IMR-90 (cell line): ENCODE results near the gene SYNPO.

Experiments
- BHLHE40 ChIP-seq: fragments of 150-350 bp; IDR thresholded peaks from 2 replicates; pipeline ENCODE4 v1.6.1; 2016; ENCODE audit warnings: mild to moderate bottlenecking, low read depth, low read length
- CEBPB ChIP-seq: IDR thresholded peaks from 2 replicates; pipeline ENCODE4 v1.6.1; 2012; ENCODE audit warnings: low read depth, low read length, improper control_type of control experiment
- CTCF ChIP-seq: conservative IDR thresholded peaks from 2 replicates; pipeline ENCODE4 v1.5.1; 2012; ENCODE audit warnings: mild to moderate bottlenecking, low read depth, low read length, improper control_type of control experiment
- FOS ChIP-seq: fragments of 150-350 bp; IDR thresholded peaks from 2 replicates; pipeline ENCODE4 v1.6.1; 2016; ENCODE audit warnings: low read depth, low read length
- MAFK ChIP-seq: IDR thresholded peaks from 2 replicates; pipeline ENCODE4 v1.6.1; 2012; ENCODE audit warnings: low read depth, low read length, improper control_type of control experiment
- MAZ ChIP-seq: IDR thresholded peaks from 2 replicates; pipeline ENCODE4 v1.6.1; 2012; ENCODE audit warnings: low read depth, mild to moderate bottlenecking, low read length, improper control_type of control experiment, moderate library complexity, borderline replicate concordance
- MXI1 ChIP-seq: IDR thresholded peaks from 2 replicates; pipeline ENCODE4 v1.6.1; 2012; ENCODE audit warnings: low read depth, mild to moderate bottlenecking, low read length, moderate library complexity, borderline replicate concordance
- NFE2L2 ChIP-seq: fragments of 150-350 bp; IDR thresholded peaks from 2 replicates; pipeline ENCODE4 v1.6.1; 2016; ENCODE audit warnings: low read depth, mild to moderate bottlenecking, low read length
- POLR2A ChIP-seq: IDR thresholded peaks from 2 replicates; pipeline ENCODE4 v1.6.1; 2012; ENCODE audit warnings: mild to moderate bottlenecking, low read depth, low read length
- RAD21 ChIP-seq: IDR thresholded peaks from 2 replicates; pipeline ENCODE4 v1.6.1; 2012; ENCODE audit warnings: low read length, improper control_type of control experiment
- RCOR1 ChIP-seq: IDR thresholded peaks from 2 replicates; pipeline ENCODE4 v1.6.1; 2012; ENCODE audit warnings: mild to moderate bottlenecking, low read length, improper control_type of control experiment; ENCODE audit not compliant: insufficient replicate concordance
- RFX5 ChIP-seq: IDR thresholded peaks from 2 replicates; pipeline ENCODE4 v1.8.0; 2012; ENCODE audit warnings: low read depth, mild to moderate bottlenecking, low read length, moderate library complexity
- SMC3 ChIP-seq: fragments of 150-350 bp; IDR thresholded peaks from 2 replicates; pipeline ENCODE4 v1.6.1; 2016; ENCODE audit warnings: low read depth, mild to moderate bottlenecking, antibody characterized with exemption, low read length, moderate library complexity
- USF2 ChIP-seq: fragments of 150-350 bp; IDR thresholded peaks from 2 replicates; pipeline ENCODE4 v1.6.1; 2017; ENCODE audit warnings: mild to moderate bottlenecking, antibody characterized with exemption, low read length, low read depth

- TF ChIP-seq CTCF (no peak), RCOR1 (no peak), CEBPB (no peak), RAD21 (no peak), MAZ (no peak), POLR2A (no peak), BHLHE40 (no peak), FOS (no peak), USF2 (no peak), MAFK (no peak), SMC3 (no peak), MXI1 (no peak), NFE2L2 (no peak), RFX5 (no peak)
Measured at GRCh38 chr5:150676578-150676977, 36.1 kb downstream of the SYNPO start.
